Ammon's horn (tissue), 1 donor: ENCODE results near the gene TBC1D17.

Experiments used
- DNase-seq: peaks from one replicate; pipeline ENCODE4 v3.0.0-alpha.2; 2016; ENCODE audit warnings: low spot score

TBC1D17 gene

GRCh38 chr19:49877020-49877878, at the start of gene TBC1D17, which contains the start of gene AKT1S1:
TSS of gene TBC1D17 (plus strand) at chr19:49877702. CDS start at chr19:49877724, 22 bp downstream.
TSS of gene AKT1S1 (minus strand) at chr19:49877355. CDS start at chr19:49873295, 4,060 bp downstream.
- peak; percentile 100 for DNase-seq

GRCh38 chr19:49829200-49829599, 48.3 kb upstream of the TBC1D17 start:
- DNase-seq, result no peak

- DNase-seq, result no peak
Observed at GRCh38 chr19:49829721-49830120, 47.8 kb upstream of the TBC1D17 start.

- no peak for DNase-seq
Observed at GRCh38 chr19:49830766-49831165, 46.7 kb upstream of the TBC1D17 start.

- DNase-seq, result no peak
Observed at GRCh38 chr19:49831592-49831991, 45.9 kb upstream of the TBC1D17 start.

- no peak for DNase-seq
Observed at GRCh38 chr19:49832556-49832955, 44.9 kb upstream of the TBC1D17 start.

- DNase-seq, result no peak
Observed at GRCh38 chr19:49833599-49833998, 43.9 kb upstream of the TBC1D17 start.

- DNase-seq, result no peak
Observed at GRCh38 chr19:49835562-49835961, 41.9 kb upstream of the TBC1D17 start.

- DNase-seq, result no peak
Observed at GRCh38 chr19:49836176-49837008, 41.1 kb upstream of the TBC1D17 start.

- DNase-seq, result no peak
Observed at GRCh38 chr19:49837009-49837310, 40.5 kb upstream of the TBC1D17 start.

GRCh38 chr19:49837425-49837824, 40.1 kb upstream of the TBC1D17 start:
- DNase-seq, result no peak

- no peak for DNase-seq
Observed at GRCh38 chr19:49838885-49839588, 38.5 kb upstream of the TBC1D17 start.

GRCh38 chr19:49839713-49840112, 37.8 kb upstream of the TBC1D17 start:
- no peak for DNase-seq

GRCh38 chr19:49840321-49840720, 37.2 kb upstream of the TBC1D17 start:
- DNase-seq, result no peak

- no peak for DNase-seq
Observed at GRCh38 chr19:49840736-49841249, 36.7 kb upstream of the TBC1D17 start.

- no peak for DNase-seq
Observed at GRCh38 chr19:49843265-49843664, 34.2 kb upstream of the TBC1D17 start.

- DNase-seq, result no peak
Observed at GRCh38 chr19:49844138-49845095, 33.1 kb upstream of the TBC1D17 start.

GRCh38 chr19:49845414-49845813, 32.1 kb upstream of the TBC1D17 start:
- DNase-seq, result no peak

- no peak for DNase-seq
Observed at GRCh38 chr19:49846408-49846807, 31.1 kb upstream of the TBC1D17 start.

- DNase-seq, result no peak
Observed at GRCh38 chr19:49847731-49848696, 29.5 kb upstream of the TBC1D17 start.
